CD14-positive monocyte (primary cell): ENCODE data around the gene TNFSF9. TPM values are rescaled to one million over a fixed set of nuclear protein-coding genes. Genes with fewer than 3 reads are reported as not detected.

Source experiments
- DNase-seq, 3 donors: peaks; one replicate each; pipeline ENCODE4 v3.0.0-alpha.2; 2011 to 2022
- H2AFZ ChIP-seq: 2 replicates; pipeline ENCODE4 v1.6.0; 2012; ENCODE audit warnings: mild to moderate bottlenecking, low read depth, low read length, inconsistent platforms; ENCODE audit not compliant: insufficient read depth, poor library complexity, severe bottlenecking
- H3K27ac ChIP-seq, 2 donors: 1 replicate in 1 of 2; 2 replicates in 1 of 2; pipeline ENCODE4 v1.5.1; 2012 to 2013; ENCODE audit warnings: low read length in 2 of 2, control low read depth in 1 of 2, inconsistent platforms in 1 of 2, low read depth in 1 of 2, mild to moderate bottlenecking in 1 of 2
- H3K27me3 ChIP-seq, 2 donors: one replicate each; pipeline versions ENCODE4 v1.6.0 to v1.6.1; 2011 to 2013; ENCODE audit warnings: low read length in 2 of 2; ENCODE audit not compliant: control insufficient read depth in 2 of 2, insufficient read depth in 2 of 2
- H3K36me3 ChIP-seq, 2 donors: replicated peaks in 1 of 2; 1 replicate in 1 of 2; 2 replicates in 1 of 2; pipeline versions ENCODE4 v1.5.1 to v1.6.1; 2012 to 2013; ENCODE audit warnings: low read length in 2 of 2, control low read depth in 1 of 2, inconsistent platforms in 1 of 2, mild to moderate bottlenecking in 1 of 2; ENCODE audit not compliant: insufficient read depth in 2 of 2, control insufficient read depth in 1 of 2
- H3K4me1 ChIP-seq, 2 donors: 1 replicate in 1 of 2; 2 replicates in 1 of 2; pipeline versions ENCODE4 v1.5.1 to v1.6.1; 2012 to 2013; ENCODE audit warnings: low read length in 2 of 2, control low read depth in 1 of 2, inconsistent platforms in 1 of 2, mild to moderate bottlenecking in 1 of 2, moderate library complexity in 1 of 2; ENCODE audit not compliant: insufficient read depth in 2 of 2, control insufficient read depth in 1 of 2
- H3K4me2 ChIP-seq: replicated peaks from 2 replicates; pipeline ENCODE3; 2012; ENCODE audit warnings: low read length, moderate library complexity, mild to moderate bottlenecking; ENCODE audit not compliant: poor library complexity, severe bottlenecking; ENCODE audit errors: extremely low read depth
- H3K4me3 ChIP-seq, 3 experiments: fragments of 200-600 bp in 1 of 3; sonication (generic) in 1 of 3; replicated peaks in 1 of 3; 1 replicate in 2 of 3; 2 replicates in 1 of 3; pipeline ENCODE4 v1.5.1; 2011 to 2013; ENCODE audit warnings: low read length in 3 of 3, mild to moderate bottlenecking in 3 of 3, control low read depth in 2 of 3, low read depth in 2 of 3, inconsistent platforms in 1 of 3, moderate library complexity in 1 of 3
- H3K79me2 ChIP-seq: 2 replicates; pipeline ENCODE4 v1.6.0; 2012; ENCODE audit warnings: mild to moderate bottlenecking, control low read depth, inconsistent platforms, low read length, moderate library complexity; ENCODE audit not compliant: insufficient read depth
- H3K9ac ChIP-seq: 2 replicates; pipeline ENCODE4 v1.6.0; 2017; ENCODE audit warnings: low read length, mild to moderate bottlenecking; ENCODE audit not compliant: insufficient read depth, poor library complexity, severe bottlenecking
- H3K9me3 ChIP-seq, 2 donors: replicated peaks in 1 of 2; 1 replicate in 1 of 2; 2 replicates in 1 of 2; pipeline versions ENCODE4 v1.5.1 to v1.6.1; 2012 to 2013; ENCODE audit warnings: low read length in 2 of 2, control low read depth in 1 of 2; ENCODE audit not compliant: control insufficient read depth in 1 of 2, insufficient read depth in 1 of 2
- H4K20me1 ChIP-seq: 2 replicates; pipeline ENCODE4 v1.6.0; 2012; ENCODE audit warnings: mild to moderate bottlenecking, low read length, control low read depth, moderate library complexity; ENCODE audit not compliant: insufficient read depth
- H3K27ac Mint-ChIP-seq, 7 donors: one replicate each; pipeline ENCODE4 v1.8.0; 2020; ENCODE audit warnings: mild to moderate bottlenecking in 7 of 7, mixed read lengths in 7 of 7, moderate library complexity in 6 of 7, inconsistent platforms in 2 of 7
- H3K27me3 Mint-ChIP-seq, 3 donors: one replicate each; pipeline ENCODE4 v1.8.0; 2021 to 2022; ENCODE audit warnings: low read depth in 3 of 3, mild to moderate bottlenecking in 3 of 3, mixed read lengths in 3 of 3, moderate library complexity in 3 of 3, inconsistent platforms in 1 of 3
- H3K36me3 Mint-ChIP-seq, 2 donors: one replicate each; pipeline ENCODE4 v1.8.0; 2020; ENCODE audit warnings: mixed read lengths in 2 of 2, inconsistent platforms in 1 of 2, mild to moderate bottlenecking in 1 of 2
- H3K4me1 Mint-ChIP-seq: one replicate; pipeline ENCODE4 v1.8.0; 2020; ENCODE audit warnings: mild to moderate bottlenecking, mixed read lengths
- H3K4me3 Mint-ChIP-seq, 2 donors: one replicate each; pipeline ENCODE4 v1.8.0; 2020; ENCODE audit warnings: mild to moderate bottlenecking in 2 of 2, mixed read lengths in 2 of 2, moderate library complexity in 1 of 2
- H3K9me3 Mint-ChIP-seq, 7 donors: one replicate each; pipeline ENCODE4 v1.8.0; 2020 to 2022; ENCODE audit warnings: mixed read lengths in 7 of 7, mild to moderate bottlenecking in 6 of 7, moderate library complexity in 6 of 7, inconsistent platforms in 2 of 7
- CTCF ChIP-seq: fragments of 200-600 bp; IDR thresholded peaks from one replicate; pipeline ENCODE4 v1.8.0; 2022; ENCODE audit warnings: antibody characterized with exemption, mild to moderate bottlenecking
- WGBS: methylation state at CpG from one replicate; pipeline ENCODE4 v1.1.5; 2013; ENCODE audit warnings: missing lambda C conversion rate; ENCODE audit not compliant: insufficient coverage; 5-methylcytosine and 5-hydroxymethylcytosine counted together
- intact Hi-C, 2 donors: fragments of 100-400 bp; cut with micrococcal nuclease; formaldehyde crosslinking; loops; one replicate each; pipeline versions ENCODE4 v1.15.0 to v1.15.1; 2023
- polyA plus RNA-seq, 3 donors: library from polyadenylated mRNA; depleted of rRNA in 1 of 3; unstranded in 2 of 3; stranded (reverse) in 1 of 3; fragments of 300-500 nt in 2 of 3; fragments of >200 nt in 1 of 3; fragmentation: Illumina TruSeq in 2 of 3; gene quantifications; 1 replicate in 2 of 3; 2 replicates in 1 of 3; pipeline ENCODE4 v1.2.3, GENCODE V29; 2012 to 2021

Gene TNFSF9
- polyA plus RNA-seq, 3 donors = 3.7 to 4.9 (median 4.3) TPM

GRCh38 chr19:6533000-6533328, 2.1 kb downstream of the TNFSF9 start:
- no peak for DNase-seq
- peaks cover 0 to 8% of the 10 kb centered on the region in 2 donors for H3K9me3 ChIP-seq
- Mint-ChIP-seq H3K27me3 (peaks cover 33 to 40% (median 36%) of the 10 kb centered on the region in 3 donors), H3K4me1 (peaks cover 61% of the 10 kb centered on the region), H3K36me3 (peaks cover 0 to 4% of the 10 kb centered on the region in 2 donors), H3K9me3 (peaks cover 0 to 15% (median 4%) of the 10 kb centered on the region in 7 donors), H3K27ac (peak overlapping the region in 3 of 7 donors; percentile 43 to 75 (median 59)), H3K4me3 (peak overlapping the region; percentile 65 to 97)
- H2AFZ ChIP-seq = no peak overlapping the region
- peaks cover 2 to 14% of the 10 kb centered on the region in 2 donors for H3K27me3 ChIP-seq
- H3K4me2 ChIP-seq = peak overlapping the region; percentile 55
- no peak overlapping the region for H3K27ac ChIP-seq
- peaks cover 59 to 66% of the 10 kb centered on the region in 2 donors for H3K4me1 ChIP-seq
- TF ChIP-seq CTCF = no peak
- intact Hi-C loops = loop anchor here (5.0 kb wide), 1 partner anchor 44 kb away; no protein-coding TSS in a partner anchor
- no peaks in the 10 kb centered on the region for H4K20me1 ChIP-seq
- H3K79me2 ChIP-seq = no peaks in the 10 kb centered on the region
- 25% methylated on average over 3 of the region's 3 CpGs for WGBS
- H3K36me3 ChIP-seq = no peaks in the 10 kb centered on the region
- peak overlapping the region in 1 of 3 experiments; percentile 72 for H3K4me3 ChIP-seq
- no peak overlapping the region for H3K9ac ChIP-seq

- no peak overlapping the region for H3K4me2 ChIP-seq
- peaks cover 50 to 57% of the 10 kb centered on the region in 2 donors for H3K4me1 ChIP-seq
- no peak for TF ChIP-seq CTCF
- no peaks in the 10 kb centered on the region for H4K20me1 ChIP-seq
- H3K27ac Mint-ChIP-seq = no peak overlapping the region
- peaks cover 0 to 8% of the 10 kb centered on the region in 2 donors for H3K9me3 ChIP-seq
- H2AFZ ChIP-seq = no peak overlapping the region
- WGBS = 49% methylated on average over 9 of the region's 11 CpGs
- intact Hi-C loops = loop anchor here (5.0 kb wide), 1 partner anchor 43 kb away; no protein-coding TSS in a partner anchor
- no peak for DNase-seq
- peaks cover 0 to 17% (median 4%) of the 10 kb centered on the region in 7 donors for H3K9me3 Mint-ChIP-seq
- H3K4me3 Mint-ChIP-seq = peak overlapping the region in 1 of 2 donors; percentile 6
- H3K36me3 Mint-ChIP-seq = peaks cover 0 to 4% of the 10 kb centered on the region in 2 donors
- peaks cover 53% of the 10 kb centered on the region for H3K4me1 Mint-ChIP-seq
- H3K36me3 ChIP-seq = no peaks in the 10 kb centered on the region
- H3K79me2 ChIP-seq = no peaks in the 10 kb centered on the region
- H3K27me3 ChIP-seq = peaks cover 2 to 14% of the 10 kb centered on the region in 2 donors
- peaks cover 33 to 44% (median 36%) of the 10 kb centered on the region in 3 donors for H3K27me3 Mint-ChIP-seq
- no peak overlapping the region for H3K4me3 ChIP-seq
- H3K9ac ChIP-seq = no peak overlapping the region
- H3K27ac ChIP-seq = no peak overlapping the region
These were observed 3.1 kb downstream of the TNFSF9 start for GRCh38 chr19:6533746-6534418.
